ENCODE measurements around the gene IL21R.
"Not testable (repeated sequence)": the region's sequence is repeated elsewhere in the genome, so short reads cannot be mapped to it uniquely, and the experiment has no call there.

Gene IL21R

DNA sequence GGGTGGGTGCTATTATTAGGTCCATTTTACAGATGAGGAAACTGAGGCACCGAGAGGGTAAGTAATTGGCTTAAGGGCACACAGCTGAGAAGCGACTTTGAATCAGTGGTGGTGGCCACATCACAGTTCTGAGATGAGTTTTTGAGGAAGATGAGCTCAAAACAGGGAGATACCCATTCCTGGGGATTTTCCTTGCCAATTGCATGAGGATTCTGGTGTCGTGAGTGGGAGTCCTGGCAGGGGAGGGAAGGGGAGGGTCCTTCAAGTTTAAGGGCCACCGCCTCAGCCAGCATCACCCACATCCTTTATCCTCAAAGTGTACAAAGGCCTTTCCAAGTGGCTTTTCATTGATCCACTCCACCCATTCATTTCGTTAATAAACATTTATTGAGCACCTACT is 45.3 kb downstream of the IL21R start:
- no peak for DNase-seq

- DNase-seq, result no peak
These were observed 46.8 kb downstream of the IL21R start for GRCh38 chr16:27448532-27449433.

DNA sequence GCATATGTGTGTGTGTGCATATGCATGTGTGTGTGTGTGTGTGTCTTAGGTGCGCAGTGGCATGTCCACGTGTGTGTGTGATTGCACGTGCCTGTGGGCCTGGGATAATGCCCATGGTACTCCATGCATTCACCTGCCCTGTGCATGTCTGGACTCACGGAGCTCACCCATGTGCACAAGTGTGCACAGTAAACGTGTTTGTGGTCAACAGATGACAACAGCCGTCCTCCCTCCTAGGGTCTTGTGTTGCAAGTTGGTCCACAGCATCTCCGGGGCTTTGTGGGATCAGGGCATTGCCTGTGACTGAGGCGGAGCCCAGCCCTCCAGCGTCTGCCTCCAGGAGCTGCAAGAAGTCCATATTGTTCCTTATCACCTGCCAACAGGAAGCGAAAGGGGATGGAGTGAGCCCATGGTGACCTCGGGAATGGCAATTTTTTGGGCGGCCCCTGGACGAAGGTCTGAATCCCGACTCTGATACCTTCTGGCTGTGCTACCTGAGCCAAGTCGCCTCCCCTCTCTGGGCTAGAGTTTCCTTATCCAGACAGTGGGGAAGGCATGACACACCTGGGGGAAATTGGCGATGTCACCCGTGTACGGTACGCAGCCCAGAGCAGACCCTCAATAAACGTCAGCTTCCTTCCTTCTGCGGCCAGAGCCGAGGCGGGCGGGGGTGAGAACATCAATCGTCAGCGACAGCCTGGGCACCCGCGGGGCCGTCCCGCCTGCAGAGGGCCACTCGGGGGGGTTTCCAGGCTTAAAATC is 47.6 kb downstream of the IL21R start:
- no peak for DNase-seq

DNA sequence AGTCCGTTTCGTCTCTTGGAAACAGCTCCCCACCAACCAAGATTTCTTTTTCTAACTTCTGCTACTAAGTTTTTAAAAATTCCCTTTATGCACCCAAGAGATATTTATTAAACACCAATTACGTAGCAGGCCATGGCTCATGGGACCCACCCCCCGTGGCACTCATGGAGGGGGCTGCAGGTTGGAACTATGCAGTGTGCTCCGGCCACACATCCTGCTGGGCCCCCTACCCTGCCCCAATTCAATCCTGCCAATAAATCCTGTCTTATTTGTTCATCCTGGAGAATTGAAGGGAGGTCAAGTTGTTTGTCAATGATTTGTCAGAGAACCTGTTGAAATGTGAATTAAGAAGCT is 48.2 kb downstream of the IL21R start:
- no peak for DNase-seq

DNA sequence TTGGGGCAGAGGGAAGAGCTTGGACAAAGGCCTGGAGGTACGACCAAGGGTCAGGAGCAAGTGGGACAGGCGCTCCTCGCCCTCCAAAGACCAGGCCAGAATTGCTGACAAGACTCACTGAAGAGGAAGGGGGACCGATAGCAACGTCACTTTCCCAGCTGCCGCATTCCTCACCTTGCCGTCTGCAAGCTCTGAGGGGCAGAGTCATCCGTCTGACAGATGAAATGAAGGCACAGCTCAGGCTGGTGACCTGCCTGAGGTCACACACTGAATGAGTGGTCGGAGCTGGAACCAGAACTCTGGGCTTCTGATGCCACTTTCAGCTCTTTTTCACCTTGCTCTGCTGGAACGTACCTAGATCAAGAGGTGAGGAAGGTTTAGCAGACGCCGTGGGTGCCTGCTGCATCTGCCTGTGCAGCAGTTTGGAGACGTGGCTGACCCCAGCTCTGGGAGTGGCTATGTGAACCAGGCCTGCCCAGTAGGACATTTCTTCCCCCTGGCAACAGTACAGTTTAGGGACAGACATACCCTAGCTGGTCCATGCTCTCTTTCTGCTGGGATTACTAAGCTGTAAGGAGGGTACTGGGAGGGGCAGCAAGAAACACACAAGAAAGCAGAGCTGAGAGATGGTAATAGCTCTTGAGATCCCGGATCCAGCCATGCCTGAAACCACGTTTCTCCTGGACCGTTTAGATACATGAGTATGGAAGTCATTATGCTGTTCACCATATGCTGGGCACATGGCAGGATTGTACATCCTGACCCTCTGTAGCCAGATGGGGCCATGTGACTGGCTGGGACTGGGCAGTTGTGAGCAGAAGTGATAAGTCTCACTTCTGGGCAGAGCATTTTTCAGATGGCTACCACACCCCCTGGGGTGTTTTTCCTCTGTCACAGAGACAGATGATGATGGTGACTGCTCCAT is 50.9 kb downstream of the IL21R start:
- no peak for DNase-seq

GRCh38 chr16:27453494-27453825 is 51.5 kb downstream of the IL21R start:
- no peak for DNase-seq

DNA sequence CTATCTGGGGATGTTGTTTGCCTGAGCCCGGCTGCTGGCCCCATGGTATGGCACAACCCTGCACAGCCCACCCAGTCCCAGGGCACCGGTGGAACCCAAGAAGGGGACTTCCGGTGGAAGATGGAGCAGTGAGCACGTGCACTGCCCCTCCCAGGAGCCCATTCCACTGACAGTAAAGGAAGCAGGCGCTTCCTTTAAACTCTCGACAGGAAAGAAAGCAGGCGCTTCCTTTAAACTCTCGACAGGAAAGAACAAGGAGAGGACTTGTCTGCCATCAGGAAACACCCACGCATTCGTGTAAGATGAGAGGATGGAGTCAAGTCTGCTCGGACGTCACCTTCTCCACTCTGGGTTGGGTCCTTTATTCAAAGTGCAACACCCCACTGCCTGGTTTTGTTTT is 53.7 kb downstream of the IL21R start:
- no peak for DNase-seq

DNA sequence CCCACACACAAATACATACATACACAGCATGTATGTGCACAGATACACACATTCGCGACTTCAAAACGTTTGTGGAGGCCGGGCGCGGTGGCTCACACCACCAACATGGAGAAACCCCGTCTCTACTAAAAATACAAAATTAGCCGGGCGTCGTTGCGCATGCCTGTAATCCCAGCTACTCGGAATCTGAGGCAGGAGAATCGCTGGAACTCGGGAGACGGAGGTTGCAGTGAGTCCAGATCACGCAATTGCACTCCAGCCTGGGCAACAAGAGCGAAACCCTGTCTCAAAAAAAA is 55.6 kb downstream of the IL21R start:
- not testable (repeated sequence) for DNase-seq

DNA sequence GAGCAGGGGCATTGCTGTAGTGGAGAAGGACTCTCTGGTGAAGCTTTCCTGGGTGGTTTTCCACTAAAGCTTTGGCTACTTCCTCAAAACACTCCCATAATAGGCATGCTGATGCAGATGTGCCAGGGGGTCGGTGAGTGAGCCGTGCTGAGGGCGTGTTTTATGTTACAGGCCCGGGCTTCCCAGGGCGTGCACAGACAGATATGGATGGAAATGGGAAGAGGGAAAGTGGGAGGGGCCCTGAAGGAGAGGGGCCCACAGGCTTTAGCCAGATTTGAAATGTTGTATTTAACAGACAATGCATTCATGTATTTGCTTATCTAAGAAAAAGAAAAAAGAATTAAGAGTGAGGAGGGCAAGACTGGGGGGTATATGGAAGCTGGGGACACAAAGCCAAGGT is 56.3 kb downstream of the IL21R start:
- no peak for DNase-seq

DNA sequence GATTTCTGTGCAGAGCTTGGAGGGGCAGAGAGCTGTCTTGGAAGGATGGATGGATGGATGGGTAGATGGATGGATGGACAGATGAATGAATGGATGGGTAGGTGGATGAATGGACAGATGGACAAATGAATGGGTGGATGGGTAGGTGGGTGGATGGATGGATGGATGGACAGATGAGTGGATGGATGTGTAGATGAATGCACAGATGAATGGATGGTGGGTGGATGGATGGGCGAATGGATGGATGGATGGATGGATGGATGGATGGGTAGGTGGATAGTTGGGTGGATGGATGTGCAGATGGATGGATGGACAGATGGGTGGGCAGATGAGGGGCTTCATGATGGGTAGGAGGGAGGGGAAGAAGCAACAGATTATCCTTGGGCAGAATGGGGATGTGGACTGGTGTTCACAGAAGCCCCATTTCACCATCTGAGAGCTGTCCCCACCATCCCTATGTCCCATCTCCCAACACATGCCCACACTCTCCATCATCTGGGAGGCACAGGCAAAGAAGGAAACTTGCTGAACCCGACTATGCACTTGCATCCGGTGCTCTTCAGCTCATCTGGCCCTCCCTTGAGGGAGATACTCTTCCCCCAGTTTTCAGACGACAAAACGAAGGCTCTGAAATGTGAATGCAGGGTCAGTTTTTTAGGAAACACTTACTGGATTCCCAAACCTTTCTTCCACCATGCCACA is 57.2 kb downstream of the IL21R start:
- no peak for DNase-seq

DNA sequence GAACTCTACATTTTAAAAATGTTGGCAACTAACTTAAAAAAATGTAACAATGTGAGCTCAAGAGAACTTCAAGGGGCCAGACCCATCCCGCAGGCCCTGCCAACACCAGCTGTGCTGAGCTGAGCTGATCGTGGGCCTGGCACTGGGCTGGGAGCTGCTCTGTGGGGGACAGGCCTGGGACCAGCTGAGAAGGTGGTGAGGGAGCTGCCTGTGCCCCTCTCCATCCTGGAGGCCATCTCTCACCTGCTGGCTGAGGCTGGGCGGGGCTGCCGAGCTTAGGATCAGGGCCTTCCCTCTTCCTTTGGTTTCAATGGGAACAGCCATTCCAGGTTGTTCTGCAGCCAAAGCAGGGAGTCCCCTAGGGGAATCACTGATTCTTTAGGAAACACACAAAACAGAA is 58.2 kb downstream of the IL21R start:
- DNase-seq, result no peak

- DNase-seq, result no peak
These were observed 58.9 kb downstream of the IL21R start for GRCh38 chr16:27460663-27461482.

DNA sequence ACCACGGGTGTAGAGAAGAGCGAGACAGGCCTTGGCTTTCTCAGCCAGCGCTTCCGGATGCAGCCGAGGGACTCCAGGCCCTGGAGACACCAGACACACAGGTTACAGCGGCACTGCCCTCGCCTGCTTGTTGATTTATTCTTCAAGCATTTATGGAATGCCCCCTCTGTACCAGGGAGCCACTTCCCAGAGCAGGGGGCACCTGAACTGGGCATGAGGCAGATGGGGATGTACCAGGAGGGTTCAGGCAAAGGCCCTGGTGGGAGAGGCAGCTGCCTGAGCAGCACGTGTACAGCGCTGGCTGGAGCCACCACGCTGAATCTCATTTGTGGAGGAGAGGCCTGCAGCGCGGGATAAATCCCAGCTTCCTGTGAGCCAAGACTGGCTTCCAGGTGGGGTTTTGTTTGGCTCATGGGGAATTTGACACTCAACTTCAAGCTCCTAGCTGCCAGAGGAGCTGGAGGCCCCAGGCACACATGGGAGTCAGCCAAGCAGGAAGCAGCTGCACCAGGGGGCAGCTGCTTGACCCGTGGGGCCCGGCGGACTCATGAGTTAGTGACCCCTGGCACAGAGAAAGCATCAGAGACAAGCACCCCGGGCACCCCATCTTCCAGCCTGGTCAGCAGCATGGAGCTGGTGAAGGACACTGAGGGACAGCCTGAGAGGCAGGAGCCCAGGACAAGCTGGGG is 59.7 kb downstream of the IL21R start:
- DNase-seq, result peak in 1 of 2 experiments; percentile 32

DNA sequence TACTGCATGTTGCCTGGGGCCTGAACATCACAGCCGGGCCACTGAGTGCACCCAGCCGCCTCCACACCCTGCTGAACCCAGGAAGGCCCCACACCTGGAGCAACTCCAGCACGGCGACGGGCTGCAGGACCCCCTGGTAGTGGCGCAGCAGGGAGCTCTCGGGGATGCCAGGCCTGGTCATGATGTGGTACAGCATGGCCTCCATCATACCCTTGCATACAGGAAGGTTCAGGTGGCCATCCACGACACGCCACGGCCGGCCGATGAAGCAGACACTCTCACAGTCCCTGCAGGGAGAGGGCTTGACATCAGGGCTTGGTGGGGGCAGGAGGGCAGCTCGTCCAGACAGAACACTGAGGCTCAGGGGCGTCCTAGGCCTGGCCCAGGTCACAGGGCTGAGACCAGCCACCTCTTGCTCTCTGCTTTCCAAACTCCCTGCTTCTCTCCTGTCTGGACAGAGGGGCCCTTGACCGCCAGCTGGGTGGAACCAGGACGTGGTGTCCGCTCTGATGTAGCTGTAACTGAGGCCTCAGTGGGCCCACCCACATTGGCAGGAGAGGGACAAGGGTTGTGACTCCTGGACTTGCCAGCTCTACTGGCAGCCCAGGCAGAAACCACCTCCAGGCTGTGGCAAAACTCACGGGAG is 60.3 kb downstream of the IL21R start:
- no peak for DNase-seq

- no peak for DNase-seq
These were observed 61.1 kb downstream of the IL21R start for GRCh38 chr16:27462846-27463682.

GRCh38 chr16:27463741-27464591 is 62.0 kb downstream of the IL21R start:
- DNase-seq, result no peak

DNA sequence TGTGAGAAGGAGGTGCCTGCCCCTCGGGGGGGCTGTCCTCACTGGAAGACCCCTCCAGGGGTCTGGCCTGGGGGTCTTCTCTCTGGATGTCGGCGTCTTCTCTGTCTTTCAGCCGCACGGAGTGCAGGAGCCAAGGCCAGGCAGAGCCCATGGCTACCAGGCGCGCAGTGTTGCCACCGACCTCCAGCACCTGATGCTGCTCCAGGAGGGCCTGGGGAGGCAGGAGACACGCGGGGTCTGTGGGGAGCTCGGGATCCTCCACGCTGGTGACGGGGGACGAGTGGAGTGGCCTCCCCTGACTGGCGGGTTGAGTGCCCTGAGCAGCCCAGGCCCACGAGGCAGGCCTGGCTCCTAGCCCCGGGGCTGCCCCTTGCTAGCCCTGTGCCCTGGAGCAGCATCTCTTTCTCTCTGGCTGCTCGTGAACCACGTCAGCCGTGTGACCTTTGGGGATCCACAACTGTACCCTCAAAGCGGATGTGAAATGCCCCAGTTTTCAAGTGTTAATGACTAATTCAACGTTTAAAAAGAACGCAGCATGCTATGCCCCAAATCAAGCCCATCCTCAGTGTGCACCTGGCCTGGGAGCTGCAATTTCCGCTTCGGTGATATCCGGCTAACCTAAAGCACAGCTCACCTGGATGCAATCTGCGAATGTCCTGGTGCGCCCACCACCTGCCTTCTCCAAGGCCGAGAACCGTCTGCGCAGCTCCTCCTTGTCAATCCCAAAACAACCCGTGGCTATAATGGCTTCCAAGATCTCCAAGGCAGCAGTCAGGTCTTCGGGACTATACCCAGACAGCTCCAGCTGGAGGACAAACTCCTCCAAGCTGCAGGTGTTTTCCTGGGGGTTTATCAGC is 62.9 kb downstream of the IL21R start:
- no peak for DNase-seq

- DNase-seq, result no peak
These were observed 63.5 kb downstream of the IL21R start for GRCh38 chr16:27465483-27465879.

Data from NCI-H2081 (cell line).